Measurements from ENCODE around the gene CCDC73. TPM values are rescaled to one million over a fixed set of nuclear protein-coding genes. Genes with fewer than 3 reads are reported as not detected.

Gene CCDC73
- total RNA-seq, 1 donor from 2014 or later: not detected

DNA sequence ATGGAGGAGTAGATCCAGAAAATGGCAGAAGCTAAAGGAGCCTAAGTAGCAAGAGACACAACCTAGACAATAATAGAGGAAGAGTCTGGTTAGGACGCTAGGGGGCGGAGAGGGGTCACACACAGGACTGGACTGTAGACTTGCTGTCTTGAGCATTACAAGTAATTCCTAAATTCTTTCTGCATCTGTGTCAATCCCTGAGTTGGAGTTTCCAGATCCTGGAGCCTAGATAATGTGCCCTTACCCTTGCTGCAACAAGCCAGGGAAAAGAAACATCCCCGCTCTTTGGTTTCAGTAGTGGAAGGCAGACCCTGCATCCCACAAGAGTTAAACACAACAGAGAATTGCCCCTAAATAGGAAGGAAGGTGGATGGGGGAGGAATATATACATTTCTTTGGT lies 14.9 kb upstream of the CCDC73 start:
- peak; percentile 75 for TF ChIP-seq CTCF (IDR thresholded peaks at IDR 0.05; ENCODE audit: borderline replicate concordance)
- Histone ChIP-seq H3K4me1 (no peaks in the 10 kb centered on the region), H3K4me3 (no peak overlapping the region), H3K36me3 (no peaks in the 10 kb centered on the region), H3K9me3 (replicated peaks) (no peaks in the 10 kb centered on the region), H3K27me3 (ENCODE audit: low read depth) (peaks cover under 1% of the 10 kb centered on the region), H3K27ac (replicated peaks) (no peak overlapping the region)
- DNase-seq: peak; percentile 37
- intact Hi-C loops (cut with micrococcal nuclease): no loop called here

DNA sequence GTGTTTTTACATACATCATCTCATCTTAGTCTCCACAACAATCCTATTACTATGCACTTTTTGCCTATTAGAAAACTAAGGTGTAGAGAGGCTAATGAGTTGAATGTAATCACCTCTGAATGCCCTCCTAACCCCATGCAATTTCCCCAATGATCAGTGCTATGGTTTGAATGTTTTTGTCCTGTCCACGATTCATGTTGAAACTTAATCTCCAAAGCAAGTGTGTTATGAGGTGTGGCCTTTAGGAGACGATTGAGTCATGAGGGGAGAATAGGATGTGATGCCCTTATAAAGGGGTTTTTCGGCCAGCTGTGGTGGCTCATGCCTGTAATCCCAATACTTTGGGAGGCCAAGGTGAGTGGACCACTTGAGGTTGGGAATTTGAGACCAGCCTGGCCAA lies 2.0 kb upstream of the CCDC73 start:
- no peak for TF ChIP-seq CTCF (IDR thresholded peaks at IDR 0.05; ENCODE audit: borderline replicate concordance)
- no peaks in the 10 kb centered on the region for H3K27me3 ChIP-seq (ENCODE audit: low read depth)
- H3K4me3 ChIP-seq: no peak overlapping the region
- no peaks in the 10 kb centered on the region for H3K36me3 ChIP-seq
- intact Hi-C loops (cut with micrococcal nuclease): no loop called here
- no peaks in the 10 kb centered on the region for H3K9me3 ChIP-seq (replicated peaks)
- no peak for DNase-seq
- no peak overlapping the region for H3K27ac ChIP-seq (replicated peaks)
- peaks cover 5% of the 10 kb centered on the region for H3K4me1 ChIP-seq

GRCh38 chr11:32792948-32793475 lies 1.4 kb downstream of the CCDC73 start:
- peak; percentile 73 for TF ChIP-seq CTCF (IDR thresholded peaks at IDR 0.05; ENCODE audit: borderline replicate concordance)
- Histone ChIP-seq H3K27me3 (ENCODE audit: low read depth) (peaks cover 19% of the 10 kb centered on the region), H3K36me3 (no peaks in the 10 kb centered on the region), H3K4me3 (peak overlapping the region; percentile 22), H3K27ac (replicated peaks) (no peak overlapping the region), H3K4me1 (peaks cover 5% of the 10 kb centered on the region), H3K9me3 (replicated peaks) (no peaks in the 10 kb centered on the region)
- peak; percentile 27 for DNase-seq
- intact Hi-C loops (cut with micrococcal nuclease): no loop called here

GRCh38 chr11:32792111-32792947 lies 2.1 kb downstream of the CCDC73 start:
- H3K36me3 ChIP-seq: no peaks in the 10 kb centered on the region

DNA sequence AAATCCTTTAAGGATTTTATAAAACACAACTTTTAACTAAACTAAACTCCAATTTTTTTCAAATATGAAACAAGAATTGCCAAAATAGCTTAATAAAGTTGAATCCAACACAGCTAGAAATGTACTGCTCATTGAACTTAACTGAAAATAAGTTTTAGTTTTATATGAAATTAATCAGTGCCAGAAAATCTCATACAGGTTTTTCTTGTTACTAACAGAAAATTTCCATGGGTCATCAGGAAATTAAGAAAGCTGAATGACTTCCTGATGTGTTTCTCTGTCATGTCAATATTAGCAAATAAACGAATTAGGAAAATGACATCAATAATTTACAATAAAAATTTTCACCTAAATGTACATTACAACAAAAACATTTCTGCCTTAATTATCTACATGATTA lies 3.5 kb downstream of the CCDC73 start:
- no peak for TF ChIP-seq CTCF (IDR thresholded peaks at IDR 0.05; ENCODE audit: borderline replicate concordance)
- intact Hi-C loops (cut with micrococcal nuclease): no loop called here

More at GRCh38 chr11:32792111-32792947, 2.1 kb downstream of the CCDC73 start:
- Histone ChIP-seq H3K27ac (replicated peaks) (no peak overlapping the region), H3K27me3 (ENCODE audit: low read depth) (peaks cover 25% of the 10 kb centered on the region), H3K9me3 (replicated peaks) (no peaks in the 10 kb centered on the region), H3K4me1 (peaks cover 5% of the 10 kb centered on the region), H3K4me3 (peak overlapping the region; percentile 22)
- DNase-seq: no peak
- no peak for TF ChIP-seq CTCF (IDR thresholded peaks at IDR 0.05; ENCODE audit: borderline replicate concordance)
- intact Hi-C loops (cut with micrococcal nuclease): no loop called here

More for the DNA sequence above, 3.5 kb downstream of the CCDC73 start:
- peaks cover 5% of the 10 kb centered on the region for H3K4me1 ChIP-seq
- peaks cover 25% of the 10 kb centered on the region for H3K27me3 ChIP-seq (ENCODE audit: low read depth)
- no peaks in the 10 kb centered on the region for H3K9me3 ChIP-seq (replicated peaks)
- no peak overlapping the region for H3K4me3 ChIP-seq
- no peak overlapping the region for H3K27ac ChIP-seq (replicated peaks)
- no peak for DNase-seq
- no peaks in the 10 kb centered on the region for H3K36me3 ChIP-seq
